ENCODE data around the gene DCLK1. TPM values are rescaled to one million over a fixed set of nuclear protein-coding genes. Genes with fewer than 3 reads are reported as not detected.

DCLK1 gene
- 71.9 TPM for total RNA-seq
- 100 to 1,000 TPM in 1 of 8 donors, 10 to 100 TPM in 7; 42.0 to 109 (median 90.8) TPM for polyA plus RNA-seq (ENCODE audit: insufficient read depth in 1 of 8, insufficient read length in 8 of 8, low replicate concordance in 1 of 8)
- long read RNA-seq, donor 1, full-length matches to known transcripts, result 9 of 9 reads
- long read RNA-seq, donor 1, partial matches to known transcripts, result 0 of 9 reads
- long read RNA-seq, donor 1, other reads (novel, unspliced or antisense), result 0 of 9 reads
- long read RNA-seq, donor 2, partial matches to known transcripts, result 0 of 3 reads
- long read RNA-seq, donor 2, other reads (novel, unspliced or antisense), result 0 of 3 reads
- long read RNA-seq, donor 3, full-length matches to known transcripts, result 25 of 25 reads
- long read RNA-seq, donor 3, partial matches to known transcripts, result 0 of 25 reads
- long read RNA-seq, donor 3, other reads (novel, unspliced or antisense), result 0 of 25 reads
- long read RNA-seq, donor 4, full-length matches to known transcripts, result 20 of 20 reads
- long read RNA-seq, donor 4, partial matches to known transcripts, result 0 of 20 reads
- long read RNA-seq, donor 4, other reads (novel, unspliced or antisense), result 0 of 20 reads
- long read RNA-seq, donor 5, full-length matches to known transcripts, result 20 of 20 reads
- long read RNA-seq, donor 5, partial matches to known transcripts, result 0 of 20 reads
- long read RNA-seq, donor 5, other reads (novel, unspliced or antisense), result 0 of 20 reads
- long read RNA-seq, donor 6, full-length matches to known transcripts, result 22 of 22 reads
- long read RNA-seq, donor 6, partial matches to known transcripts, result 0 of 22 reads
- long read RNA-seq, donor 6, other reads (novel, unspliced or antisense), result 0 of 22 reads
- long read RNA-seq, donor 7, full-length matches to known transcripts, result 7 of 7 reads
- long read RNA-seq, donor 7, partial matches to known transcripts, result 0 of 7 reads
- long read RNA-seq, donor 7, other reads (novel, unspliced or antisense), result 0 of 7 reads
- long read RNA-seq, donor 8, full-length matches to known transcripts, result 8 of 8 reads
- long read RNA-seq, donor 8, partial matches to known transcripts, result 0 of 8 reads
- long read RNA-seq, donor 8, other reads (novel, unspliced or antisense), result 0 of 8 reads
- long read RNA-seq, donor 9, full-length matches to known transcripts, result 9 of 32 reads
- long read RNA-seq, donor 9, partial matches to known transcripts, result 23 of 32 reads
- long read RNA-seq, donor 9, other reads (novel, unspliced or antisense), result 0 of 32 reads
- long read RNA-seq, donor 10, full-length matches to known transcripts, result 27 of 53 reads
- long read RNA-seq, donor 10, partial matches to known transcripts, result 26 of 53 reads
- long read RNA-seq, donor 10, other reads (novel, unspliced or antisense), result 0 of 53 reads
- long read RNA-seq, donor 11, transcript DCLK1-203 (7 exons, 2,101 nt), result major isoform, 10 of 37 reads
- long read RNA-seq, donor 11, partial matches to known transcripts, result 27 of 37 reads
- long read RNA-seq, donor 11, other reads (novel, unspliced or antisense), result 0 of 37 reads

DNA sequence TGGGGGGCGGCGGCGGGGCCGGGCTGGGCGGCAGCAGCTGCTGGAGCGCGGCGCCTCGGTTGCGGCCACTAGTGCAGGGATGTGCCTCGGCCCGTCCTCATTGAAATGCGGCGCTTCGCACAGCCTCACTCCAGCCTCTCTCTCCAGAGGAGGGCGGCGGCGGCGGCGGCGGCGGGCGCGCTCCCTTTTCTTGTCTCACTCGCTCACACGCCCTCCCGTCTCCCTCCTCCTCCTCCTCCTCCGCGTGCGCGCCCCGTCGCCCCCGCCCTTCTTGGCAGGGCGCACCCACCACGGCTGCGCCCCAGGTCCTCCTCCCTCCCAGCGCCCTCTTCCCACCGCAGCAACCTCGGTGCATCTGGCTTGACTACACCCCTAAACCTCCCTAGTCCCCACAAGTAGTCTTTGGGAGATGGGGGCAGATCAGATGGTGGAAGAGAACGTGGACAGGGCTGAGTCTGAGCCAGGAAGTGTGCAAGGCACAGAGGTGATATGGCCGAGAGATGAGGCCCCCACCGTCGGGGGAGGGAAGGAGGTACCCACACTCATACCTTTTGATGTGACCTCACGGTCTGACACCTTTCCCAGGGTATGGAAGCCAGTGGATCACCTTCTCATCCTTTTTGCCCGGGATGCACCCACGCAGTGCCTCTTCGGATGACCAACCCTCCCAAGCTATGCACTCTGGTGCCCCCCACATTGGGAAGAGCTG is at the start of gene DCLK1:
DCLK1 (minus strand) TSS at position 161 of the 709 bp plus-strand sequence.
- Histone ChIP-seq H3K27ac (ENCODE audit: low read length) (peak within 1 kb of the TSS; percentile 69), H3K4me3 (ENCODE audit: low read length) (peak within 1 kb of the TSS; percentile 52), H3K9me3 (replicated peaks; ENCODE audit: control insufficient read depth, low read depth, low read length) (no peaks in the 10 kb centered on the region), H3K4me1 (ENCODE audit: control insufficient read depth, insufficient read depth, low read length) (peaks cover 15% of the 10 kb centered on the region), H3K27me3 (ENCODE audit: control insufficient read depth, insufficient read depth, low read length) (peaks cover 4% of the 10 kb centered on the region), H3K36me3 (ENCODE audit: control insufficient read depth, insufficient read depth, low read length) (no peaks in the 10 kb centered on the region)
- 6% methylated on average over 38 of the region's 48 CpGs for WGBS (ENCODE audit: insufficient coverage)
- peak; percentile 95 for DNase-seq

DNA sequence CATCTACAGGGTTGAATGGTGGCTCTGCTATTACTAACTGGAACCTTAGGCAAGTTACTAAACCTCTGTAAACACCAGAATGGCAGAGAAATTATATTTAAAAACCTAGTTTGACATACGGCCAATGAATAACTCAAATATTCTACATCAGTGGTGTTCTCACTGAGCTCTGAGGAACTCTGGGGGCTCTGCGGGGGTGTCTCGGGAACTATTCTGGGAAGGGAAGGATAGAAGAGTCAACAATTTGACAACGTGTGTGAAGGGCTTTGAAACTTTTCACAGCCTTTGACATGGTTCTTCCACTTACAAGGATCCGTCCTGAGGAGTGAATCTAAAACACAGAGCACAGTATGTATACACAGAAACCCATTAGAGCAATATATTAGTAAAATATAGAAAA is 44.4 kb upstream of the DCLK1 start:
- no peaks in the 10 kb centered on the region for H3K9me3 ChIP-seq (replicated peaks; ENCODE audit: control insufficient read depth, low read depth, low read length)
- no CpG with 5 or more reads among the region's 5 CpGs for WGBS (ENCODE audit: insufficient coverage)

GRCh38 chr13:36174923-36175322 is 43.7 kb upstream of the DCLK1 start:
- H3K36me3 ChIP-seq (ENCODE audit: control insufficient read depth, insufficient read depth, low read length), result no peaks in the 10 kb centered on the region
- H3K27me3 ChIP-seq (ENCODE audit: control insufficient read depth, insufficient read depth, low read length), result no peaks in the 10 kb centered on the region
- no peak overlapping the region for H3K27ac ChIP-seq (ENCODE audit: low read length)
- H3K4me3 ChIP-seq (ENCODE audit: low read length), result no peak overlapping the region
- H3K9me3 ChIP-seq (replicated peaks; ENCODE audit: control insufficient read depth, low read depth, low read length), result no peaks in the 10 kb centered on the region
- WGBS (ENCODE audit: insufficient coverage), result 61% methylated on average over 2 of the region's 7 CpGs
- H3K4me1 ChIP-seq (ENCODE audit: control insufficient read depth, insufficient read depth, low read length), result no peaks in the 10 kb centered on the region
- no peak for DNase-seq

More for the DNA sequence above, 44.4 kb upstream of the DCLK1 start:
- Histone ChIP-seq H3K27ac (ENCODE audit: low read length) (no peak overlapping the region), H3K36me3 (ENCODE audit: control insufficient read depth, insufficient read depth, low read length) (no peaks in the 10 kb centered on the region), H3K27me3 (ENCODE audit: control insufficient read depth, insufficient read depth, low read length) (no peaks in the 10 kb centered on the region), H3K4me1 (ENCODE audit: control insufficient read depth, insufficient read depth, low read length) (no peaks in the 10 kb centered on the region), H3K4me3 (ENCODE audit: low read length) (no peak overlapping the region)
- DNase-seq, result no peak

- H3K36me3 ChIP-seq (ENCODE audit: control insufficient read depth, insufficient read depth, low read length), result no peaks in the 10 kb centered on the region
- H3K9me3 ChIP-seq (replicated peaks; ENCODE audit: control insufficient read depth, low read depth, low read length), result no peaks in the 10 kb centered on the region
- H3K27ac ChIP-seq (ENCODE audit: low read length), result no peak overlapping the region
- no peaks in the 10 kb centered on the region for H3K27me3 ChIP-seq (ENCODE audit: control insufficient read depth, insufficient read depth, low read length)
- no peaks in the 10 kb centered on the region for H3K4me1 ChIP-seq (ENCODE audit: control insufficient read depth, insufficient read depth, low read length)
- no peak overlapping the region for H3K4me3 ChIP-seq (ENCODE audit: low read length)
- no peak for DNase-seq
- 80% methylated on average over 1 of the region's 4 CpGs for WGBS (ENCODE audit: insufficient coverage)
Observed at GRCh38 chr13:36173571-36174322, 42.6 kb upstream of the DCLK1 start.

- no peak overlapping the region for H3K27ac ChIP-seq (ENCODE audit: low read length)
- no peaks in the 10 kb centered on the region for H3K9me3 ChIP-seq (replicated peaks; ENCODE audit: control insufficient read depth, low read depth, low read length)
- peak; percentile 92 for DNase-seq
- no peaks in the 10 kb centered on the region for H3K36me3 ChIP-seq (ENCODE audit: control insufficient read depth, insufficient read depth, low read length)
- WGBS (ENCODE audit: insufficient coverage), result 50% methylated on average over 2 of the region's 5 CpGs
- no peaks in the 10 kb centered on the region for H3K27me3 ChIP-seq (ENCODE audit: control insufficient read depth, insufficient read depth, low read length)
- peaks cover 9% of the 10 kb centered on the region for H3K4me1 ChIP-seq (ENCODE audit: control insufficient read depth, insufficient read depth, low read length)
- no peak overlapping the region for H3K4me3 ChIP-seq (ENCODE audit: low read length)
Observed at GRCh38 chr13:36166046-36166445, 34.9 kb upstream of the DCLK1 start.

- H3K4me3 ChIP-seq (ENCODE audit: low read length), result no peak overlapping the region
- peak overlapping the region; percentile 38 for H3K27ac ChIP-seq (ENCODE audit: low read length)
- H3K9me3 ChIP-seq (replicated peaks; ENCODE audit: control insufficient read depth, low read depth, low read length), result no peaks in the 10 kb centered on the region
- no CpG with 5 or more reads among the region's 7 CpGs for WGBS (ENCODE audit: insufficient coverage)
- H3K27me3 ChIP-seq (ENCODE audit: control insufficient read depth, insufficient read depth, low read length), result no peaks in the 10 kb centered on the region
- H3K36me3 ChIP-seq (ENCODE audit: control insufficient read depth, insufficient read depth, low read length), result no peaks in the 10 kb centered on the region
- peak; percentile 78 for DNase-seq
- H3K4me1 ChIP-seq (ENCODE audit: control insufficient read depth, insufficient read depth, low read length), result peaks cover 9% of the 10 kb centered on the region
Observed at GRCh38 chr13:36163809-36164308, 32.7 kb upstream of the DCLK1 start.

- peak overlapping the region; percentile 38 for H3K27ac ChIP-seq (ENCODE audit: low read length)
- no peaks in the 10 kb centered on the region for H3K9me3 ChIP-seq (replicated peaks; ENCODE audit: control insufficient read depth, low read depth, low read length)
- no peak overlapping the region for H3K4me3 ChIP-seq (ENCODE audit: low read length)
- WGBS (ENCODE audit: insufficient coverage), result 72% methylated on average over 5 of the region's 6 CpGs
- no peaks in the 10 kb centered on the region for H3K36me3 ChIP-seq (ENCODE audit: control insufficient read depth, insufficient read depth, low read length)
- H3K27me3 ChIP-seq (ENCODE audit: control insufficient read depth, insufficient read depth, low read length), result no peaks in the 10 kb centered on the region
- H3K4me1 ChIP-seq (ENCODE audit: control insufficient read depth, insufficient read depth, low read length), result peaks cover 9% of the 10 kb centered on the region
- DNase-seq, result no peak
Observed at GRCh38 chr13:36163286-36163685, 32.1 kb upstream of the DCLK1 start.

DNA sequence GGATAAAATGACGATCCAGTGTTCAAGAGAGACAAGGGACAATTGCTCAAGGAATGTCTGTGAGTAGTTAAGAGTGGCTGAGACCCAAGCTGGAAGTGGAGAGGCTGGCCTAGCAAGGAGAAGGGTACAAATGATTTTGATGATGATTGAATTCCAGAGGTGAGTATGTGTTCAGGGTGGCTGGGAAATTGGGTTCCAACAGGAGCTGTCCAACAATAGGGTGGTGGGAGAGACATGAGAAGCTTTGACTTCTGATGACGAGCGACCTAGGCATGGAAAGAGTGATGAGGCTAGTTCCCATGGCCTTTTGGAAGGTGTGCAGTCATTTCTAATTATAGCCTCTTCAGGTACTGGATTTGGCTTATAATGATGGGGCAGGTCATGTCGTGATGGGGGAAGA is 29.1 kb upstream of the DCLK1 start:
- no peaks in the 10 kb centered on the region for H3K36me3 ChIP-seq (ENCODE audit: control insufficient read depth, insufficient read depth, low read length)
- H3K4me1 ChIP-seq (ENCODE audit: control insufficient read depth, insufficient read depth, low read length), result peaks cover 24% of the 10 kb centered on the region
- no peaks in the 10 kb centered on the region for H3K9me3 ChIP-seq (replicated peaks; ENCODE audit: control insufficient read depth, low read depth, low read length)
- WGBS (ENCODE audit: insufficient coverage), result 81% methylated on average over 3 of the region's 4 CpGs
- DNase-seq, result no peak
- no peaks in the 10 kb centered on the region for H3K27me3 ChIP-seq (ENCODE audit: control insufficient read depth, insufficient read depth, low read length)
- H3K27ac ChIP-seq (ENCODE audit: low read length), result no peak overlapping the region
- H3K4me3 ChIP-seq (ENCODE audit: low read length), result no peak overlapping the region
